Prostate gland (tissue), 2 donors: ENCODE results near the gene CSK. TPM values are rescaled to one million over a fixed set of nuclear protein-coding genes. Genes with fewer than 3 reads are reported as not detected.

Experiments
- DNase-seq: peaks from one replicate; pipeline ENCODE4 v3.0.0-alpha.2; 2019; ENCODE audit warnings: low spot score
- H3K27ac ChIP-seq, 2 donors: fragments of 200-600 bp; sonication (generic); 2 replicates each; pipeline ENCODE4 v1.5.1; 2017 to 2019
- H3K27me3 ChIP-seq: fragments of 200-600 bp; sonication (generic); replicated peaks from 2 replicates; pipeline ENCODE4 v1.5.1; 2019; ENCODE audit not compliant: insufficient read depth
- H3K36me3 ChIP-seq, 2 donors: fragments of 200-600 bp; sonication (generic); 1 replicate in 1 of 2; 2 replicates in 1 of 2; pipeline versions ENCODE4 v1.5.1 to v1.8.1; 2017 to 2019
- H3K4me1 ChIP-seq: fragments of 200-600 bp; sonication (generic); replicated peaks from 2 replicates; pipeline ENCODE4 v1.5.1; 2019
- H3K4me3 ChIP-seq, 2 donors: fragments of 200-600 bp; sonication (generic); 2 replicates each; pipeline ENCODE4 v1.5.1; 2017 to 2019
- H3K9me3 ChIP-seq: fragments of 200-600 bp; sonication (generic); 2 replicates; pipeline ENCODE4 v1.5.1; 2017
- POLR2A ChIP-seq: fragments of 450-650 bp; IDR thresholded peaks from one replicate; pipeline ENCODE4 v1.6.1; 2016; ENCODE audit warnings: antibody characterized with exemption, mild to moderate bottlenecking
- POLR2AphosphoS5 ChIP-seq: sonication (generic); formaldehyde crosslinking; IDR thresholded peaks from one replicate; pipeline ENCODE4 v1.6.1; 2017; ENCODE audit warnings: antibody characterized with exemption
- WGBS: methylation state at CpG from one replicate; pipeline ENCODE4 v1.1.5; 2018; 5-methylcytosine and 5-hydroxymethylcytosine counted together
- intact Hi-C: fragments of 100-400 bp; cut with DNase I; formaldehyde crosslinking; loops from one replicate; pipeline ENCODE4 v1.14.2; 2022
- microRNA-seq: library from miRNA; unstranded; fragments of <30 nt; microRNA quantifications from one replicate; pipeline ENCODE4, GENCODE V29; 2016
- small RNA-seq, 2 donors: library from RNA; depleted of rRNA; stranded (forward); fragments of <200 nt; gene quantifications; one replicate each; pipeline ENCODE3, GENCODE V24; 2016
- total RNA-seq, 2 donors: library from RNA; depleted of rRNA; stranded (reverse); fragments of >200 nt; gene quantifications; one replicate each; pipeline ENCODE4 v1.1.0, GENCODE V29; 2016
- TF ChIP-seq, protein P1 (sequence below), 4 experiments: fragments of 200-600 bp in 2 of 4; fragments of 450-650 bp in 2 of 4; sonication (generic) in 2 of 4; IDR thresholded peaks; 1 replicate in 3 of 4; 2 replicates in 1 of 4; pipeline ENCODE4 v1.5.1; 2016 to 2019; ENCODE audit warnings: antibody characterized with exemption in 4 of 4, mild to moderate bottlenecking in 2 of 4, moderate library complexity in 2 of 4

Gene CSK
- total RNA-seq, 2 donors from 2014 or later = 45.3 to 57.0 TPM

GRCh38 chr15:74850393-74850792 is 68.5 kb downstream of the CSK start:
- peaks cover 16 to 28% of the 10 kb centered on the region in 2 donors for H3K36me3 ChIP-seq
- H3K27me3 ChIP-seq = no peaks in the 10 kb centered on the region
- intact Hi-C loops = no loop called here
- no peaks in the 10 kb centered on the region for H3K4me1 ChIP-seq
- TF ChIP-seq, protein P1, sequence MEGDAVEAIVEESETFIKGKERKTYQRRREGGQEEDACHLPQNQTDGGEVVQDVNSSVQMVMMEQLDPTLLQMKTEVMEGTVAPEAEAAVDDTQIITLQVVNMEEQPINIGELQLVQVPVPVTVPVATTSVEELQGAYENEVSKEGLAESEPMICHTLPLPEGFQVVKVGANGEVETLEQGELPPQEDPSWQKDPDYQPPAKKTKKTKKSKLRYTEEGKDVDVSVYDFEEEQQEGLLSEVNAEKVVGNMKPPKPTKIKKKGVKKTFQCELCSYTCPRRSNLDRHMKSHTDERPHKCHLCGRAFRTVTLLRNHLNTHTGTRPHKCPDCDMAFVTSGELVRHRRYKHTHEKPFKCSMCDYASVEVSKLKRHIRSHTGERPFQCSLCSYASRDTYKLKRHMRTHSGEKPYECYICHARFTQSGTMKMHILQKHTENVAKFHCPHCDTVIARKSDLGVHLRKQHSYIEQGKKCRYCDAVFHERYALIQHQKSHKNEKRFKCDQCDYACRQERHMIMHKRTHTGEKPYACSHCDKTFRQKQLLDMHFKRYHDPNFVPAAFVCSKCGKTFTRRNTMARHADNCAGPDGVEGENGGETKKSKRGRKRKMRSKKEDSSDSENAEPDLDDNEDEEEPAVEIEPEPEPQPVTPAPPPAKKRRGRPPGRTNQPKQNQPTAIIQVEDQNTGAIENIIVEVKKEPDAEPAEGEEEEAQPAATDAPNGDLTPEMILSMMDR (IDR thresholded peaks at IDR 0.05) = no peak
- TF ChIP-seq POLR2AphosphoS5 (no peak), POLR2A (no peak)
- no peak overlapping the region for H3K27ac ChIP-seq
- DNase-seq = no peak
- no peaks in the 10 kb centered on the region for H3K9me3 ChIP-seq
- H3K4me3 ChIP-seq = no peak overlapping the region
- WGBS = 96% methylated on average over 4 of the region's 4 CpGs

DNA sequence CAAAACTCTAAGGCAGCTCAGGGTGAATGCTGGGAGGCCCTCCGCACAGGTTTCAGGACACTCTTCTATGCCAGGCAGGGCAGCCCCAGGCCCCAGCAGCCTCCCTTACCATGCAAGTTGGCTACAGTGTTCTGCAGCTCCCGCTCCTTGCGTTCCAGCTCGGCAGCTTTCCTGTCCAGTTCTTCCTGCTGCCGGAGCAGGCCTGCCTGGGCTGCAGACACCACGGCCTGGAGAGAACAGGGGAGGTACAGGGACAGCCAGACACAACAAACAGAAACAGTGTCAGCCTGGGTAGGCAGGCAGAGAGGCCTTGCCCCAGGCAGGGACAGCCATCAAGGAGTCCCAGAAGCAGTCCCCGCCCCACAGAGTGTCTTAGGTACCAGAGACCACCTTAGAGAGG is 70.1 kb downstream of the CSK start:
- no peak for DNase-seq
- H3K4me3 ChIP-seq = no peak overlapping the region
- WGBS = 93% methylated on average over 6 of the region's 7 CpGs
- TF ChIP-seq, protein P1 (IDR thresholded peaks at IDR 0.05) = no peak
- TF ChIP-seq POLR2A (no peak), POLR2AphosphoS5 (no peak)
- H3K9me3 ChIP-seq = no peaks in the 10 kb centered on the region
- peaks cover 16 to 28% of the 10 kb centered on the region in 2 donors for H3K36me3 ChIP-seq
- intact Hi-C loops = no loop called here
- no peaks in the 10 kb centered on the region for H3K27me3 ChIP-seq
- H3K4me1 ChIP-seq = no peaks in the 10 kb centered on the region
- H3K27ac ChIP-seq = no peak overlapping the region

Small RNA genes within 50 kb of the gene (microRNA-seq; reads per million reads assigned to microRNA genes)
- gene MIR4513 (not detected), gene MIR6882 (1.3 reads per million, percentile 14 among the genes with 10 or more reads in this experiment)

Small RNA genes within 50 kb of the gene (small RNA-seq; reads per million reads assigned to genes)
- gene CPLX3 = 0 reads per million in 2 donors
- gene MIR4513 = 0 reads per million in 2 donors
- gene MIR6882 = 0.30 to 0.47 reads per million in 2 donors

Other genes with a start within 250 kb of the CSK start
- 10 to 100 TPM in 1 of 2 donors, 1 to 10 TPM in 1; 5.1 to 36.7 TPM for gene ARID3B, start 240.9 kb upstream of the CSK start, total RNA-seq
- 100 to 1,000 TPM; 140 to 180 TPM for gene CLK3, start 166.2 kb upstream of the CSK start, total RNA-seq
- 10 to 100 TPM; 20.6 to 36.8 TPM for gene EDC3, start 86.1 kb upstream of the CSK start, total RNA-seq
- gene CYP1A1, start 56.6 kb upstream of the CSK start, total RNA-seq = 1 to 10 TPM in 1 of 2 donors, under 1 TPM in 1; 0.57 to 6.9 TPM
- under 1 TPM in 1 of 2 donors, not detected in 1; 0.46 TPM for gene CYP1A2, start 33.2 kb upstream of the CSK start, total RNA-seq
- gene LMAN1L, start 30.8 kb downstream of the CSK start, total RNA-seq = 100 to 1,000 TPM; 219 to 229 TPM
- gene CPLX3, start 44.5 kb downstream of the CSK start, total RNA-seq = 10 to 100 TPM; 40.5 to 59.8 TPM
- 10 to 100 TPM; 44.6 to 98.5 TPM for gene ULK3, start 61.1 kb downstream of the CSK start, total RNA-seq
- gene SCAMP2, start 91.3 kb downstream of the CSK start, total RNA-seq = 100 to 1,000 TPM; 101 to 103 TPM
- gene MPI, start 108.0 kb downstream of the CSK start, total RNA-seq = 10 to 100 TPM; 48.5 to 91.4 TPM
- 10 to 100 TPM; 66.0 to 71.1 TPM for gene FAM219B, start 124.8 kb downstream of the CSK start, total RNA-seq
- 100 to 1,000 TPM in 1 of 2 donors, 10 to 100 TPM in 1; 93.3 to 171 TPM for gene COX5A, start 156.0 kb downstream of the CSK start, total RNA-seq
- gene RPP25, start 174.7 kb downstream of the CSK start, total RNA-seq = 10 to 100 TPM in 1 of 2 donors, 1 to 10 TPM in 1; 3.8 to 17.6 TPM
- gene SCAMP5, start 213.5 kb downstream of the CSK start, total RNA-seq = 10 to 100 TPM in 1 of 2 donors, 1 to 10 TPM in 1; 6.1 to 24.4 TPM
- 10 to 100 TPM; 19.4 to 22.0 TPM for gene PPCDC, start 241.5 kb downstream of the CSK start, total RNA-seq